GM19324 (cell line): ENCODE data around the gene NDUFA7.
"Not testable (repeated sequence)": the region's sequence is repeated elsewhere in the genome, so short reads cannot be mapped to it uniquely, and the experiment has no call there.

ENCODE experiments used
- ATAC-seq: cut with Tn5 transposase; IDR thresholded peaks from one replicate; pipeline ENCODE4 v1.9.1; 2021; ENCODE audit warnings: mild to moderate bottlenecking, moderate library complexity; ENCODE audit not compliant: unreplicated experiment, low FRiP score

Gene NDUFA7

GRCh38 chr19:8321067-8321985 is at the start of gene NDUFA7, which contains the start of gene RPS28:
Gene NDUFA7, minus strand, starts transcription at chr19:8321375. Its CDS starts 17 bp downstream, at chr19:8321358.
Gene RPS28, plus strand, starts transcription at chr19:8321496. Its CDS starts 35 bp downstream, at chr19:8321531.
- peak; percentile 95 for ATAC-seq

DNA sequence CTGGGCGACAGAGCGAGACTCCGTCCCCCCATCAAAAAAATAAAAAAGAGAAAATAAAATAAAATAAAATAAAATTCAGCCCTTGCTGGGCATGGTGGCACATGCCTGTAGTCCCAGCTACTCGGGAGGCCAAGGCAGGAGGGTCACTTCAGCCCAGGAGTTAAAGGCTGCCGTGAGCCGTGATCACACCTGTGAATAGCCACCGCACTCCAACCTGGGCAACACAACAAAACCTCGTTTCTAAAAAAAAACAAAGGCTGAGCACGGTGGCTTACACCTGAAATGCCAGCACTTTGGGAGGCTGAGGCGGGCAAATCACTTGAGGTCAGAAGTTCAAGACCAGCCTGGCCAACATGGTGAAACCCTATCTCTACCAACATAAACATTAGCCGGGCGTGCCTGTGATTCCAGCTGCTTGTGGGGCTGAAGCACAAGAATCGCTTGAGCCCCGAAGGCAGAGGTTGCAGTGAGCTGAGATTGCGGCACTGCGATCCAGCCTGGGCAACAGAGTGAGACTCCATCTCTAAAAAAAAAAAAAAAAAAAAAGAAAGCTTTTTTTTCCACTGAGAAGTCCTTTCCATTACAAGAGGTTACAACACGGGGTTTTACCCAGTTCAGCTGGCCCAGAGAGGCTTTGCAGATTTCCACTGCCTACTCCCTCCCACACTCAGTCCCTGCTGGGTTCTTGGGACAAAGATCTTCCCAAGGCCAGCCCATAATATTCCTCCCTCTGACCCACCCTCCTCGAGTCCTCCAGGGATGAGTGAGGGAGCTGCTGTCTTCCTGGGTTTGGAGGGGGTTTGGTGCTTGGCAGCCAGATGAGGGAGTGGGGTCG is 49.2 kb upstream of the NDUFA7 start:
- ATAC-seq = no peak

GRCh38 chr19:8367327-8368001 is 46.3 kb upstream of the NDUFA7 start:
- ATAC-seq = no peak

DNA sequence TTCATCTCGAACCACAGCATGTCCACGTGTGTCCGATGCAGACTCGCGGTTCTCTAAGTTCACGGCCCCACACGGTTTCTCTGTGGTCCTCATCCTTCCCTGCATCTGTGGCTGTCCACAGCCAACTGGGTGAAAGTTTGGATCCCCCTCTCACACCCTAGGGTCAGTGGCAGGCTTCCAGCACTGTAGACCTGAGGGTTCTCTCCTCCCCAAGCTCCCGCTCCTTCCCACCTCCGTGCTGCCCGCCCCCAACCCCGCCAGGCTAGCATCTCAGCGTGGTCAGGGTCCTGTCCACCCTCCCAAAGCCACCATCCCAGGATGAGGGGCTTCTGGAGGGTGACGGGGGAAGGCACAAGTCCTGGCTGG is 45.8 kb upstream of the NDUFA7 start:
- no peak for ATAC-seq

DNA sequence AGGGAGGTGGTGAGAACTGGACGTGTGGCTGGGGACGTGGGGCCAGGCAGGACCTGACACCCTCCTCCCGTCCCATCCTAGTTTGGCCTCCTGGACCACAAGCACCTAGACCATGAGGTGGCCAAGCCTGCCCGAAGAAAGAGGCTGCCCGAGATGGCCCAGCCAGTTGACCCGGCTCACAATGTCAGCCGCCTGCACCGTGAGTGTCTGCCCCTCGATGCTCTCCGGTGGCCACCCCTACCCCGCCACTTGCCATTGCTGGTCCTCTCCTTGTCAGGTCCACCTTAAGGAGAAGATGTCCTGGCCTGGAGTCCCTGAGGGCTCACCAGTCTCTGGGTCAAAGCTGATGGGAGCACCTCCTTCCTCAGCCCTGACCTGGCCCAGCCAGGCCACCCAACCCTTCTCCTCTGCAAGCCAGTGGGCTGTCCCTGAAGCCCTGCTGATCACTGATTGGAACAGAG is 45.0 kb upstream of the NDUFA7 start:
- no peak for ATAC-seq

- ATAC-seq = no peak
These were observed 42.9 kb upstream of the NDUFA7 start, which contains the start of gene ANGPTL4 for GRCh38 chr19:8363803-8364771. Gene ANGPTL4, plus strand, starts transcription at chr19:8364155. Its CDS starts 167 bp downstream, at chr19:8364322.

DNA sequence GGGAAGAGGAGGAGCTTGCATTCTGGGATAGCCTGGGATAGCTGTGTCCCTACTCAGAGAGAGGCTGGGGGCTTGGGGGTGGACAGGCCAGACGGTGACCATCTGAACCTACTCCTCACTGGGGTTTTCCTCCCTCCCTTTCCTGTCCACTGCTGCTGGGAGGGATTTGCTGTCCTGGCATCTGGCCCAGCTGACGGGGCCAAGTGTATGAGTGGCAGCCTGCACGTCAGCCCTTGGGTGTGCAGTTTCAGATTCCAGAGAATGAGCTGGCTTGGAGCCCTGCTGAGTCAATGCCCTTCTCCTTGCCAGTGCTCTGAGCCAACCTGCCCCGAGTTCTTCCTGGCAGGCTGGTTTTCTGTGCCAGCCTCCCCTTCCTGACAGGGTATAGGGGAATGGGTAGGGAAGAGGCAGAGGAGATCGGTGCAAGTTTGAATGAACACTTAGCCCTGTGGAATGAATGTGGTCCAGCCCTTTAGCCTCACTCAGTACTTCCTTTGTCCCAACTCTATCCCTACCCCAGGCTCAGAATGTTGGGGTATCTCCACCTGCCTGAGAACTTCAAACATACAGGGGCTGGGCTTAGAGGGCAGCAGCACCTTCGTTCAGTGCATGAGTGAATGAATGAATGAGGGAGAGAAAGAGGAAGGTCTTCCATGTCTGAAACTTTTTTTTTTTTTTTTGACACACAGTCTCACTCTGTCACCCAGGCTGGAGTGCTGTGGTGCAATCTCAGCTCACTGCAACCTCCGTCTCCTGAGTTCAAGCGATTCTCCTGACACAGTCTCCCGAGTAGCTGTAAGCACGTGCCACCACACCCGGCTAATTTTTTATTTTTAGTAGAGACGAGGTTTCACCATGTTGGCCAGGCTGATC is 41.0 kb upstream of the NDUFA7 start:
- no peak for ATAC-seq

DNA sequence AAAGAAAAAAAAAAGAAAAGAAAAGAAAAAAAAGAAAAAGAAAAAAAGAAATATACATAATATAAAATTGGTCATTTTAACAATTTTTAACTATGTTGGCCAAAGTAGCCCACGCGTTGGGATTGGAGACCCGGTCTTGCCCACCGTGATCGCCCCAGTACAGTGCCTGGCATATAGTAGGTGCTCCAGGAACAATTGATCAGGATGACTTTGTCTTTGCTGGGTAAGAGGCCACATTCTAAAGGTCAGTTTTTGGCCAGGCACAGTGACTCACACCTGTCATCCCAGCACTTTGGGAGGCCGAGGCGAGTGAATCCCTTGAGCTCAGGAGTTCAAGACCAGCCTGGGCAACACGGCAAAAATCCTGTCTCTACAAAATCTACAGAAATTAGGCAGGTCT is 39.0 kb upstream of the NDUFA7 start:
- ATAC-seq = no peak

DNA sequence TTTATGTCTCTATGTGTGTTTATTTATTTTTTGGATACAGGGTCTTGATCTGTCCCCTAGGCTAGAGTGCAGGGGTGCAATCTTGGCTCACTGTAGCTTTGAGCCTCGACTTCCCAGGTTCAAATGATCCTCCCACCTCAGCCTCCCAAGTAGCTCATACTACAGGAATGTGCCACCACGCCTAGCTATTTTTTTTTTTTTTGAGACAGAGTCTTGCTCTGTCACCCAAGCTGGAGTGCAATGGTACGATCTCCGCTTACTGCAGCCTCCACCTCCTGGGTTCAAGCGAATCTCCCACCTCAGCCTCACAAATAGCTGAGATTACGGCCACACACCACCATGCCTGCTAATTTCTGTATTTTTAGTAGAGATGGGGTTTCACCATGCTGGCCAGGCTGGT is 37.8 kb upstream of the NDUFA7 start:
- no peak for ATAC-seq

DNA sequence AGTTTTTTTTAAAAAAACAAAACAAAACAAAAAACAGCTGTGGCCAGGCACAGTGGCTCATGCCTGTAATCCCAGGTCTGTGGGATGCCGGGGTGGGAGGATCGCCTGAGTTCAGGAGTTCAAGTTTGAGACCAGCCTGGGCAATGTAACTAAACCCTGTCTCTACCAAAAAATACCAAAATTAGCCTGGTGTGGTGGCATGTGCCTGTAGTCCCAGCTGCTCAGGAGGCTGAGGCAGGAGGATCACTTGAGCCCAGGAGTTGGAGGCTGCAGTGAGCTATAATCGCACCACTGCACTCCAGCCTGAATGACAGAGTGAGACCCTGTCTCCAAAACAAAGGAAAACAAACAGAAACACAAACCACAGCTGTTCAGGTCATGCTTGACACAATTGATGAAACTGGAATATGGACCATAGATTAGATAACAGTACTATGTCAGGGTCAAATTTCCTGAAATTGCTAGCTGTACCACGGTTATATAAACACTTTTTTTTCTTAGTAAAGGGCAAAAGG is 35.9 kb upstream of the NDUFA7 start:
- ATAC-seq = no peak

DNA sequence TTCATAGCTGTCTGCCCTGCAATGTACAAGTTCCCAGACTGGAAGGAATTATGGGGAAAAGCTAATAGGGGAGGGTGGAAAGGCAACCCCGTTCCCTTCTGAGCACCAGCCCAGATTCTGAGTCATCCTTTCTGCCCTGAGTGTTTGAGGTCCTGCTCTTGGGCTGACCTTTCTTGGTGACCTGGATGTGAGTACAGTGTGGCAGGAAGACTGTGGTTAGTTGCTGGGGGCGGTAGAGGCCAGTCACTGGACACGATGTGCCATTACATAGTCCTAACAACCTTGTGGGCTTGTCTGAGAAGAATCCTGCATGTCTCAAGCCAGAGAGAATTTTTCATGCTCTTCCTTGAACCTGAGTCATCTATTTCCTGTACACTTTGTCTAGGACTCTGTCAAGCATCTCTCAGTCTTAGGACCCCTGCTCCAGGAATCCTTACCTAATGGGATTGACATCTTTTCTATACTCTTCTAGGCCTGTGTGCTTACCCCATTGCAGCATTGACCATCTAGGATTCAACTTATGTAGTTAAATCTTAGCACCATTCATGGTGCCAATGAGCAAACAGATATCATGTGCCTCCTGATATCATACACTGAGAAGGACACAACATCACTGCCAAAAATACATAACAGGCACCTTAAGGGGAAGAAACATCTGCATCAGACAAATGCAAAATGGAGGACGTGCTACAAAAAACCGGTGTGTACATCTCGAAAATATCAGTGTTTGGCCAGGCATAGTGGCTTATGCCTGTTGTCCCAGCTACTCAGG is 34.6 kb upstream of the NDUFA7 start:
- ATAC-seq = no peak

DNA sequence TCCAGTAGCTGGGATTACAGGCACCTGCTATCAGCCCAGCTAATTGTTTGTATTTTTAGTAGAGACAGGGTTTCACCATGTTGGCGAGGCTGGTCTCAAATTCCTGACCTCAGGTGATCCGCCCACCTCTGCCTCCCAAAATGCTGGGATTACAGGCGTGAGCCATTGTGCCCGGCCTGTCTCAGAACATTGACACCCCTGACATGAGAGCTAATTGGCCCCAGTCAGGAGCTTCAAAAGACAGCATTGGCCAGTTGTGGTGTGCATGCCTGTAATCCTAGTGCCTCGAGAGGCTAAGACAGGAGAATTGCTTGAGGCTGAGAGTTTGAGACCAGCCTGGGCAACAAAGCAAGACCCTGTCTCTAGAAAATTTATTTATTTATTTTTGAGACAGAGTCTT is 31.7 kb upstream of the NDUFA7 start:
- not testable (repeated sequence) for ATAC-seq

DNA sequence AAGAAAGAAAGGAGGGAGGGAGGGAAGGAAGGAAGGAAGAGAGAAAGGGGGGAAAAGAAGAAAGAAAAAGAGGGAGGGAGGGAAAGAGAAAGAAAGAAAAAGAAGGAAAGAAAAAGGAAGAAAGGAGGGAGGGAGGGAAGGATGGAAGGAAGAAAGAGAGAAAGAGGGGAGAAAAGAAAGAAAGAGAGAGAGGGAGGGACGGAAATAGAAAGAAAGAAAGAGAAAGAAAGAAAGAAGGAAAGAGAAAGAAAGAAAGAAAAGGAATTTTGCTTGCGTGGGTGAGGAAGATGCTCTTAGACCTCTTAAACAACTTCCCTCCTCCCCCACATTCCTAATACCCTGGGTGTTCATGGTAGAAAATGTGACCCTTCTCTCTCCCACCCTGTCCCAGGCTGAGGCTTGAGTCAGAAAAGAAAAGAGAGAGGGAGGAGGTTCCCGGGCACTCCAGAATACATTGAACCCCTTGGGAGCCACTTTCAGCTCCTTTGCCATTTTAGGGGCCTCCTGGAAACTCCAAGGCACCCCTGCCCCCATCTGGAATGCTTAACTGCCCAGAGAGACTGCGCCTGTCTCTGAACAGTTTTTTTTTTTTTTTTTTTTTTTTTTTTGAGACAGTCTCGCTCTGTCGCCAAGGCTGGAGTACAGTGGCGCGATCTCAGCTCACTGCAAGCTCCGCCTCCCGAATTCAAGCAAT is 31.1 kb upstream of the NDUFA7 start:
- no peak for ATAC-seq

GRCh38 chr19:8349629-8350372 is 28.6 kb upstream of the NDUFA7 start:
- ATAC-seq = not testable (repeated sequence)

DNA sequence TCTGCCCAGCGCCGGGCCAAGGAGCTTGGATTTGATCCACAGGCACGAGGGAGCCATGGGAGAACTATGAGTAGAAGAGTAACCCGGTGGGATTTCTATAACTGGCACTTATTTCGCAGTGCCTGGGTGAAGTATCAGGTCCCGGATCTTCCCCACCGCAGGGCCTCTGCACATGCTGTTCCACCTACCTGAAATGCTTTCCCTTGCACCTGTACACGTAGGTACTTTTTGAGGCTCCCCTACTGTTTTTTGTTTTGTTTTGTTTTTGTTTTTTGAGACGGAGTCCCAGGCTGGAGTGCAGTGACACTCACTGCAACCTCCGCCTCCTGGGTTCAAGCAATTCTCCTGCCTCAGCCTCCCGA is 22.3 kb upstream of the NDUFA7 start:
- ATAC-seq = no peak
